ENCODE measurements around the gene CATSPER3.

- TF ChIP-seq CTCF (IDR thresholded peaks at IDR 0.05; ENCODE audit: poor library complexity, severe bottlenecking) (no peak), POLR2AphosphoS5 (IDR thresholded peaks at IDR 0.05) (no peak)
These were observed 60.2 kb downstream of the CATSPER3 start for GRCh38 chr5:135027697-135028615.

Measured in neural cell (in vitro differentiated cells).